HG03469 (cell line): ENCODE results near the gene NUP98.
"Not testable (repeated sequence)": the region's sequence is repeated elsewhere in the genome, so short reads cannot be mapped to it uniquely, and the experiment has no call there.

Experiments
- ATAC-seq: cut with Tn5 transposase; IDR thresholded peaks from one replicate; pipeline ENCODE4 v1.9.1; 2021; ENCODE audit warnings: mild to moderate bottlenecking, moderate library complexity, moderate number of reproducible peaks; ENCODE audit not compliant: unreplicated experiment

The NUP98 gene

GRCh38 chr11:3679077-3679476 is 118.3 kb downstream of the NUP98 start:
- ATAC-seq: no peak

DNA sequence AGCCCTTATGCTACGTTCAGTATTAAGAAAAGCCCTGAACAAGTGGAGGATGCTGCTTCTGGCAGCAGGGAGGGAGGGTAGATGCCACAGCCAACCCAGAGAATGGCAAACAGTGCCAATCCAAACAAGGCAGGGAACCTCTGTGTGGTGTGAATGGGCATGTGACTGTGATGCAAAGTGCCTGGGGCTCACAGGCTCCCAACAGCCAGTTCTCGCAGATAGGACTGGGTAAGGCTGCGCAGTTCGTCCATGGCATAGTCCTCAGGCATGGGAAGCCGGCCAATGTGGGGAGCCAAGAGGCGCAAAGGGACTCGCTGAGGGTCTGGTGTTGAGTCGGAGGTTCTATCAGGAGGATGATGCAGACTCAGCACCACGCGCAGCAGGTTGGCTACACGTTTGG is 121.4 kb downstream of the NUP98 start:
- no peak for ATAC-seq

- ATAC-seq: no peak
These were observed 123.2 kb downstream of the NUP98 start for GRCh38 chr11:3674189-3674588.

DNA sequence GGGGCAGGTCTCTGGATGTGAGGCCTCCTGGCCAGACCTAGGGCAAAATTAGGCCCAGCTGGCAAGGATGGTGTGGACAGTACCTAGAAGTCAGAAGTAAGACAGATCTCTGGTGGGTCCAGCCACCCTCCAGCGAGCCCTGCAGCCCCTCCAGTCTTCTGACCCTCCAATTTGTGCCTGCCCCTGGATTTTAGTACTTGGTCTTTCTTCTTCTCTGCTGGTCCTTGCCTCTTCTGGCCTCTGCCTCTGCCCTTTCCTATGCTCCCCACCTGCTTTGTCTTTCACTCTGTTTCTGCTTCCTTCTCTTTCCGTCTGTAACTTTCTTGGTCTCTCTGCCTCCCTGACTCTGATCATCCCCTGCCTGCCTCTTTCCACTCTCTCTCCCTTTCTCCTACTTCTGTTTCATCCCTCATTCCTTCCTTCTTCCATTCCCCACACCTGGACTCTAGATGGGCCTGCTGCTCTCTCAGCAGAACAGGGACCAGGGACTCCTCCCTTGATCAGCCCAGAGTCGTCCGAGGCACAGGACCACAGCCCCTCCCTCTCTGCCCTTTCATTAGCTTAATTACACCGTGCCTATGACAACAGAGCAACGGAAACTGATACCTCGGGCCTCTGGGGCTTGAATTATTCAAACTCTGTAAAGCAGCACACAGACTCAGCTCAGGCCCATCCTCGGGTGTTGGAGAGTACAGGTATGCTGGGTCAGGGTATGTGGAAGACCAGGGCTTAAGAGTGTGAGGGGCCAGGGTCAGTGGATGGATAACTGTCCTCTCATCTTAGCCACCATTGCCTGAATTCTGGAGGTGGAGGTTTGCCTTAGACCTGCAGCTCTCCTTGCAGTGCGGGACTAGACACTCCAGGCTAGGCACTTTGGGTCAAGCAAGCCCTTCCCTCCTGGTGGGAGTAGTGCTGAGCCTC is 125.8 kb downstream of the NUP98 start, which contains the start of gene CHRNA10:
TSS of gene CHRNA10 (minus strand) at position 51 of the 921 bp plus-strand sequence. CDS start 72 bp downstream, outside the sequence.
- ATAC-seq: no peak

- ATAC-seq: no peak
These were observed 127.6 kb downstream of the NUP98 start for GRCh38 chr11:3669742-3670183.

DNA sequence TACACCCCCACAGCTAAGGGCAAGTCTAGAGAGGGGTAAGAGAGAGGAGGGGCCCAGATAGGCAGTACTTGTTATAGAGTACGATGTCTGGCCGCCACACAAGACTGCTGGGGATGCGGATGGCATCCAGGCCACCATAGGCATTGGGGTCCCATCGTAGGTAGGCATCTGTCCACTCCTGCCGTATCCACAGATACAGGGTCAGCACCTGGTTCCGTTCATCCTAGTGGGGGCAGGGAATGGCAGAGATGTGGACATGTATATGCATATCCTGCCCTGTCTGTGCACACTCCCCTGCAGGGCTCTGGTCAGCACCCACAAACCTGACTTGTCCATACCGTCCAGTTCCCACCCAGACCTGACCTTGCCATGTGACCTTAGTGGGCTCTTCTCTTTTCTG is 128.2 kb downstream of the NUP98 start:
- ATAC-seq: no peak

GRCh38 chr11:3667149-3668035 is 130.0 kb downstream of the NUP98 start:
- ATAC-seq: no peak

DNA sequence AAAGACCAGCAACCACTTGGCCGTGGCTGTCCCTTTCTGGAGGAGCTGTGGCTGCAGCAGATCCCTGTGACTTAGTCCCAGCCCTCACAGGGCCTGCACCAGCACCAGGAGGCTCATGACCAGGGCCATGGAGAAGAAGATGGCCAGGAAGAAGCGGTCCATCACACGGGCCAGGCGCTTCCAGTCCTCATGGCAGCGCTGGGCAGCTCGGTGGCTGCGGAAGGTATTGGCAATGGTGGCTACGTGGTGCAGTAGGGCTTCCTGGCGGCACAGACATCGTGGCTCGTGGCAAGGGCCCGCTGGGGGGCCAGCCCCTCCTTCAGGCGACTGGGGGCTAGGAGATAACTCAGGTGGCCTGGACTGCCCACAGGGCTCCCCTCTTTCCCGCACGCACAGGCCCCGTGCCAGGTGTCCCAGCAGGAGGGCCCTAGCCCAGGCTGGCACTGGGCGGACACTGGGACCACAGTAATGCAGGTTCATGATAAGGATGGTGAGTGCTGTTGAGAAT is 131.3 kb downstream of the NUP98 start:
- no peak for ATAC-seq

DNA sequence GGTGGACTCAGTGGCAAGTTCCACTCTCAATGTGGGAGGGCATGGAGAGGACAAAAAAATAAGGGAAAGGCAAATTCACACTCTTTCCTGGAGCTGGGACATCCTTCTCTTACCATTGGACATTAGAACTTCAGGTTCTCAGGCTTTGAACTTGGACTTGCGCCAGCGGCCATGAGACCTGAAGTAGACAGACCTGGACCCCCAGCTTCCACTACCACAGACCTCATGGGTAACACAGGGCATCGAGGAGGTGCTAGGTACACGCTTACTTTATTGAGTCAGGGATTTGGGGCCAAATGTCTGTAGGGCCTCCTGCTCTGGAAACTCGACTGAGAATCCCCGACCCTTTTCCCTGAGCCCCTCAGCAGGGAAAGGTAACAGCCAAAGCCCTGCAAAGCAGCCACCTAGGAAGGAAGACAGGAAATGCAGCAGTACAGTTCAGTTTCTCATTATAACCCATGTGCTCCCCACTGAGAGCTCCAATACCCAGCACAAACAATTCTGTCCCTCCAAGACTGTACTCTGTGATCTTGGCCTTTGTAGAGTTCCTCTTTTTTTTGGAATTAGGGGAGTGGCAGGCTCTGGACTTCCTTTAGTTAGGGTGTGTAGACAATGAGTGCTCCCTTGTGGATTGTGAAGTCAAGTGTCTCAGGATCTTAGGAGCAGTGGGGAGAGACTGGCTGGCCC is 131.9 kb downstream of the NUP98 start:
- no peak for ATAC-seq

DNA sequence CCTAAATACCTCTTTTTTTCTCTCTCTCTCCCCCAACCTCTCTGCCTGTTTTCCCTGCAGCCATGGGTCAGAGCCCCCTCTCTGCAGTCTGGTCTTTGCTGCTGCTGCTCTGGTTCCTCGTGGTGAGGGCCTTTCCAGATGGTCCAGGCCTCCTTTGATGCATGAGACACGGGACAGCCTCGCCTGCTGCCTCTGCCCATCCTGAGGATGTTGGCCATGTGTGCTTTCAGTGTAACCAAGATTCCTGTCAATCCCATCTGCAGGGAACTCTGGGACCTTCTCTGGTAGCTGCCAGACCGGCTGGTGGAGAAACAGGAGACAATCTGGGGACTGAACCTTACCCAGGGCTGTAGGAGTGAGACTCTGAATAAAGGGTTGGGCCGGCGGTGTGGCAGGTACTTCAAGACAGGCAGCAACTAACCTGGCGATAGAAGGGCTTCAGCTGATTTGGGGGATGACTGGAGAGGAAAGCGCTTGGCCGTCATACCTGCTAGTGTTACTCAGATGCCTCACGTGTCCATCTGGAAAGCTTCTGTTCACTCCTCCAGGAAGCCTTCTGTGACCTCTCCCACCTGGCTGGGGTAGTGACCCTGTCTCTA is 133.2 kb downstream of the NUP98 start:
- ATAC-seq: no peak

DNA sequence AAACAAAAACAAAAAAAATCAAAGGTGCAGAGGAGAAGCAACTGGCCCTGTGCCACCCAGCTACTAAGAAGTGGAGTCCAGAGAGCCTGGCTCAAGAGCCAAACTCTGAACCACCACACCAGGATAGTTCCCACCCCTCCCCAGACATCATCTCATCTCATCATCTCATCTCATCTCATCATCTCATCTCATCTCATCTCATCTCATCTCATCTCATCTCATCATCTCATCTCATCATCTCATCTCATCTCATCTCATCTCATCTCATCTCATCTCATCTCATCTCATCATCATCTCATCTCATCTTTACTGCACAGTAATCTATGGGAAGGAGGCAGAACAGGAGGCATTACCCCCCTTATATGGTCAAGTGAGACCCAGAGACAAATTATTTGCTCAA is 134.5 kb downstream of the NUP98 start:
- no peak for ATAC-seq

DNA sequence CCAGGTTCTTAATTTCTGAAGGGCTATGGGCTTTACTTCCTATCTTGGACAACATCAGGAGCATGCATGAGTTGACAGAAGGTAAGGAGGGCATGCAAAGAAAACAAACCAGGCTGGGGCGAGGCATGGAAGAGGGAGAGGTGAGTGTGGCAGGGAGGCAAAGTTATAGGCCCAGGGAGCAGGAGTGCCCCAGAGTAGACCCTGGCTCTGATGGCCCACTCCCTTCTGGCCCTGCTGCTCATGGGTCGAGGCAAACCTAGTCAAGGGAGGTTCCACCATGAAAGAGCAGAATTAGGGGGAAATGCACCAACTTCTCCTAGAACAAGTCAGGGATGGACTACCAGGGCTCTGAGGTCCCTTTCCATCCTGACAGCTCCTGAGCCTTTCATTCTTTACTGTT is 136.4 kb downstream of the NUP98 start:
- no peak for ATAC-seq

- no peak for ATAC-seq
These were observed 137.5 kb downstream of the NUP98 start for GRCh38 chr11:3659595-3660515.

DNA sequence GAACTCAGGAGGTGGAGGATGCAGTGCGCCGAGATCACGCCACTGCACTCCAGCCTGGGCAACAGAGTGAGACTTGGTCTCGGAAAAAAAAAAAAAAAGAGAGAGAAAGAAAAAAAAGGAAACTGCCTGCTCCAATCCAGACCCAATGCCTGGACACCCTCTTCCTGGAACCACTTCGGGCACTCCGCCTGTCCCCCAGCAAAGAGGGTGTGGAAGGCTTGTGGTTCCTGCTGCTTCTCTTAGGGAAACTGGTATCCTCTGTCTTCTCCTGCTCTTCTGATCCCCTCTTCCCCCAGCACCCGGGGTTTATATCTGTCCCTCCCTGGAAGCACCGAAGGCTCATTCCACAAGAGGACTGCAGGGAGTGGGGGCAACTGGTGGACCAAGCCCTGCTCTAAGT is 139.1 kb downstream of the NUP98 start:
- no peak for ATAC-seq

- ATAC-seq: not testable (repeated sequence)
These were observed 140.0 kb downstream of the NUP98 start for GRCh38 chr11:3657331-3657730.

GRCh38 chr11:3655547-3655946 is 141.8 kb downstream of the NUP98 start:
- ATAC-seq: no peak

DNA sequence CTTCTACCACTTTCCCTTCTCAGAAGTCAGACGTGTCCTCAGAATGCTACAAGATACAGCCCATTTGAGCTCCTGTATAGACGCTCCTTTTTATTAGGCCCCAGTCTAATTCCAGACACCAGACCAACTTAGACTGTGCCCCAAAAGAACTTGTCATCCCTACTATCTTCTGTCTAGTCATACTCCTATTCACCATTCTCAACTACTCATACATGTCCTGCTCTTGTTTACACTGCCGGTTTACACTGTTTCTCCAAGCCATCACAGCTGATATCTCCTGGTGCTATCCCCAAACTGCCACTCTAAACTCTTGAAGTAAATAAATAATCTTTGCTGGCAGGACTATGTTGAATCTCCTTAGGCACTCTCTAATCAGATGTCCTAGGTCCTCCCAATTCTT is 144.8 kb downstream of the NUP98 start:
- ATAC-seq: not testable (repeated sequence)

DNA sequence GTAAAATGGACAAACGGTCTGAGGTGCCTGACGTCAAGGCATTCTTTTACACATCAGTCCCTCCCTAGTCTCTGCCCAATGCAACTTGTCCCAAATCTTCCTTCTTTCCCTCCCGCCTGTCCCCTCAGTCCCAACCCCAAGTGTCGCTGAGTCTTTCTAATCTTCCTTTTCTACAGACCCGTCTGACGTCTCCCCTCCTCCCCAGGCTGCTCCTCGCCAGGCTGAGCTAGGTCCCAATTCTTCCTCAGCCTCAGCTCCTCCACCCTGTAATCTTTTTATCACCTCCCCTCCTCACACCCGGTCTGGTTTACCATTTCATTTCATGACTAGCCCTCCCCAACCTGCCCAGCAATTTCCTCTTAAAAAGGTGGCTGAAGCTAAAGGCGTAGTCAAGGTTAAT is 148.0 kb downstream of the NUP98 start:
- ATAC-seq: not testable (repeated sequence)

- ATAC-seq: not testable (repeated sequence)
These were observed 148.5 kb downstream of the NUP98 start for GRCh38 chr11:3648843-3649242.
